H1 (cell line): Measurements from ENCODE around the gene C1QTNF4. TPM values are rescaled to one million over a fixed set of nuclear protein-coding genes. Genes with fewer than 3 reads are reported as not detected.

Experiments
- CTCF ChIA-PET: fragments of 300-600 bp; sonication (Branson Sonifier 250); formaldehyde crosslinking; loops from one replicate; lab custom pipeline; 2021; ENCODE audit not compliant: partially characterized antibody; lab: Charles Lee
- POLR2A ChIA-PET: fragments of 300-600 bp; sonication (Branson Sonifier 250); formaldehyde crosslinking; loops from one replicate; lab custom pipeline; 2021; ENCODE audit warnings: inconsistent platforms; ENCODE audit not compliant: partially characterized antibody; lab: Charles Lee
- DNase-seq, 2 experiments: peaks; one replicate each; pipeline versions ENCODE4 v3.0.0 to v3.0.0-alpha.2; 2010 to 2022; ENCODE audit warnings: low spot score in 2 of 2, low read depth in 1 of 2, mixed read lengths in 1 of 2
- FAIRE-seq: peaks from 2 replicates; lab custom pipeline; 2011; peaks lifted over from hg19 to GRCh38; lab: Jason Lieb, UNC
- H2AFZ ChIP-seq: 2 replicates; pipeline ENCODE4 v1.8.1; 2012; ENCODE audit warnings: low read length, inconsistent platforms
- H2AK5ac ChIP-seq: 2 replicates; pipeline ENCODE4 v1.6.1; 2013; ENCODE audit warnings: low read depth, low read length
- H2BK120ac ChIP-seq: replicated peaks from 2 replicates; pipeline ENCODE3; 2013; ENCODE audit warnings: low read depth, low read length, inconsistent platforms
- H2BK12ac ChIP-seq: 2 replicates; pipeline ENCODE4 v1.6.1; 2013; ENCODE audit warnings: low read depth, low read length
- H2BK15ac ChIP-seq: 2 replicates; pipeline ENCODE4 v1.6.1; 2013; ENCODE audit warnings: low read length
- H2BK20ac ChIP-seq: 2 replicates; pipeline ENCODE4 v1.6.1; 2013; ENCODE audit warnings: low read length
- H2BK5ac ChIP-seq: 2 replicates; pipeline ENCODE4 v1.6.1; 2013; ENCODE audit warnings: low read depth, low read length
- H3K14ac ChIP-seq: 2 replicates; pipeline ENCODE4 v1.6.1; 2013; ENCODE audit warnings: inconsistent platforms; ENCODE audit not compliant: insufficient read length
- H3K18ac ChIP-seq: 2 replicates; pipeline ENCODE4 v1.6.1; 2013; ENCODE audit warnings: low read length; ENCODE audit errors: extremely low read depth
- H3K23ac ChIP-seq: 2 replicates; pipeline ENCODE4 v1.6.1; 2013; ENCODE audit warnings: inconsistent platforms; ENCODE audit not compliant: insufficient read length
- H3K23me2 ChIP-seq: 2 replicates; pipeline ENCODE4 v1.6.1; 2013; ENCODE audit warnings: low read depth, low read length
- H3K27ac ChIP-seq: 2 replicates; pipeline ENCODE4 v1.6.1; 2011; ENCODE audit warnings: low read depth, low read length, inconsistent platforms
- H3K27me3 ChIP-seq, 4 experiments: replicated peaks in 1 of 4; 1 replicate in 1 of 4; 2 replicates in 3 of 4; pipeline versions ENCODE4 v1.6.1 to v1.8.1; 2011 to 2013; ENCODE audit warnings: low read length in 3 of 4, mild to moderate bottlenecking in 3 of 4, inconsistent platforms in 2 of 4, mixed read lengths in 2 of 4, moderate library complexity in 1 of 4; ENCODE audit not compliant: control insufficient read depth in 3 of 4, insufficient read depth in 3 of 4; ENCODE audit errors: extremely low read depth in 1 of 4
- H3K36me3 ChIP-seq, 4 experiments: 2 replicates each; pipeline versions ENCODE4 v1.6.1 to v1.8.1; 2011 to 2013; ENCODE audit warnings: mild to moderate bottlenecking in 4 of 4, low read length in 3 of 4, moderate library complexity in 2 of 4, control low read depth in 1 of 4, inconsistent platforms in 1 of 4; ENCODE audit not compliant: insufficient read depth in 4 of 4, control insufficient read depth in 2 of 4
- H3K4ac ChIP-seq: replicated peaks from 2 replicates; pipeline ENCODE3; 2013; ENCODE audit warnings: low read length, low read depth, mixed read lengths, inconsistent platforms; ENCODE audit not compliant: insufficient read length
- H3K4me1 ChIP-seq, 4 experiments: replicated peaks in 1 of 4; 1 replicate in 1 of 4; 2 replicates in 3 of 4; pipeline versions ENCODE4 v1.6.1 to v1.8.1; 2011 to 2013; ENCODE audit warnings: low read length in 3 of 4, inconsistent platforms in 2 of 4, mixed read lengths in 1 of 4; ENCODE audit not compliant: insufficient read depth in 4 of 4, control insufficient read depth in 3 of 4
- H3K4me2 ChIP-seq, 2 experiments: 2 replicates each; pipeline versions ENCODE4 v1.6.1 to v1.8.1; 2011 to 2013; ENCODE audit warnings: low read depth in 2 of 2, low read length in 2 of 2, control low read depth in 1 of 2, inconsistent platforms in 1 of 2, mild to moderate bottlenecking in 1 of 2; ENCODE audit not compliant: insufficient read depth in 1 of 2
- H3K4me3 ChIP-seq, 4 experiments: fragments of 200-600, 300-600 bp in 1 of 4; sonication (generic), shearing (Covaris generic), sonication (Bioruptor Twin) in 1 of 4; 2 replicates each; pipeline versions ENCODE4 v1.5.1 to v1.8.1; 2011 to 2016; ENCODE audit warnings: low read length in 4 of 4, low read depth in 3 of 4, control low read depth in 2 of 4, inconsistent platforms in 2 of 4, mild to moderate bottlenecking in 2 of 4, mixed read lengths in 1 of 4, moderate library complexity in 1 of 4; ENCODE audit not compliant: insufficient read depth in 2 of 4; ENCODE audit errors: extremely low read depth in 1 of 4
- H3K56ac ChIP-seq: replicated peaks from 2 replicates; pipeline ENCODE3; 2013; ENCODE audit warnings: low read depth, mild to moderate bottlenecking, mixed read lengths, low read length, inconsistent platforms; ENCODE audit not compliant: insufficient read length
- H3K79me1 ChIP-seq: 2 replicates; pipeline ENCODE4 v1.6.1; 2013; ENCODE audit warnings: low read depth, low read length, control low read depth
- H3K79me2 ChIP-seq, 2 experiments: 2 replicates each; pipeline versions ENCODE4 v1.6.1 to v1.8.1; 2012 to 2013; ENCODE audit warnings: low read length in 2 of 2, mild to moderate bottlenecking in 2 of 2, inconsistent platforms in 1 of 2; ENCODE audit not compliant: insufficient read depth in 2 of 2, control insufficient read depth in 1 of 2
- H3K9ac ChIP-seq, 4 experiments: replicated peaks in 1 of 4; 1 replicate in 1 of 4; 2 replicates in 3 of 4; pipeline versions ENCODE4 v1.6.1 to v1.8.1; 2011 to 2013; ENCODE audit warnings: low read depth in 3 of 4, low read length in 3 of 4, control low read depth in 2 of 4, mild to moderate bottlenecking in 2 of 4, moderate library complexity in 2 of 4, inconsistent platforms in 1 of 4; ENCODE audit errors: extremely low read depth in 1 of 4
- H3K9me3 ChIP-seq, 2 experiments: 2 replicates each; pipeline versions ENCODE4 v1.6.1 to v1.8.1; 2012 to 2013; ENCODE audit warnings: mild to moderate bottlenecking in 2 of 2, moderate library complexity in 2 of 2, control low read depth in 1 of 2, inconsistent platforms in 1 of 2, low read depth in 1 of 2, low read length in 1 of 2, mixed read lengths in 1 of 2; ENCODE audit not compliant: insufficient read depth in 2 of 2
- H4K20me1 ChIP-seq, 2 experiments: replicated peaks in 1 of 2; 2 replicates each; pipeline versions ENCODE3 to v1.8.1; 2011 to 2013; ENCODE audit warnings: inconsistent platforms in 2 of 2, low read length in 2 of 2, mild to moderate bottlenecking in 1 of 2; ENCODE audit not compliant: insufficient read depth in 2 of 2, control insufficient read depth in 1 of 2
- H4K5ac ChIP-seq: 2 replicates; pipeline ENCODE4 v1.6.1; 2013; ENCODE audit warnings: low read length, low read depth, mixed read lengths, inconsistent platforms; ENCODE audit not compliant: insufficient read length
- H4K8ac ChIP-seq: 2 replicates; pipeline ENCODE4 v1.8.0; 2013; ENCODE audit warnings: mild to moderate bottlenecking, moderate library complexity, low read length, inconsistent platforms; ENCODE audit not compliant: insufficient read depth; ENCODE audit errors: extremely low read depth
- H4K91ac ChIP-seq: replicated peaks from 2 replicates; pipeline ENCODE3; 2013; ENCODE audit warnings: low read length, mixed read lengths, inconsistent platforms; ENCODE audit not compliant: insufficient read length
- CBX8 ChIP-seq: fragments of 300-800, 300-1000 bp; sonication (generic); IDR thresholded peaks from 2 replicates; pipeline ENCODE4 v1.7.1; 2016; ENCODE audit warnings: low read depth, low read length, borderline replicate concordance
- WGBS, 2 experiments: shearing (Covaris generic) in 1 of 2; methylation state at CpG; one replicate each; pipeline versions ENCODE4 v1.1.6 to v1.1.7; 2013 to 2015; ENCODE audit warnings: low lambda C conversion rate in 2 of 2, mixed read lengths in 2 of 2, inconsistent platforms in 1 of 2, low coverage in 1 of 2, missing lambda C conversion rate in 1 of 2; ENCODE audit not compliant: insufficient replicate concordance in 2 of 2, insufficient coverage in 1 of 2, insufficient read length in 1 of 2; ENCODE audit errors: extremely low coverage in 1 of 2, missing lambda C conversion rate in 1 of 2; 5-methylcytosine and 5-hydroxymethylcytosine counted together
- polyA plus RNA-seq, 7 experiments: library from polyadenylated mRNA; depleted of rRNA in 3 of 7; stranded (reverse) in 5 of 7; unstranded in 2 of 7; fragments of >200 nt in 5 of 7; fragments of 200-250 nt in 2 of 7; gene quantifications; 1 replicate in 5 of 7; 2 replicates in 1 of 7; 4 replicates in 1 of 7; pipeline versions ENCODE4 v1.2.1 to v1.2.3, GENCODE V29; 2011 to 2013; ENCODE audit warnings: missing spikeins in 2 of 7, mixed read lengths in 2 of 7
- total RNA-seq: library from RNA; stranded (reverse); fragmentation: NEBNext Ultra II Directional; extraction: Animal tissue kit (Norgen Biotek cat#: 25700); gene quantifications from 2 replicates; pipeline ENCODE4 v1.2.1, GENCODE V29; 2021

The C1QTNF4 gene
- total and polyA plus RNA-seq, 2 of the 8 experiments (the other 6 are each of a cell fraction or from before 2014, with no cell fraction given), result 3.9 to 6.0 TPM

DNA sequence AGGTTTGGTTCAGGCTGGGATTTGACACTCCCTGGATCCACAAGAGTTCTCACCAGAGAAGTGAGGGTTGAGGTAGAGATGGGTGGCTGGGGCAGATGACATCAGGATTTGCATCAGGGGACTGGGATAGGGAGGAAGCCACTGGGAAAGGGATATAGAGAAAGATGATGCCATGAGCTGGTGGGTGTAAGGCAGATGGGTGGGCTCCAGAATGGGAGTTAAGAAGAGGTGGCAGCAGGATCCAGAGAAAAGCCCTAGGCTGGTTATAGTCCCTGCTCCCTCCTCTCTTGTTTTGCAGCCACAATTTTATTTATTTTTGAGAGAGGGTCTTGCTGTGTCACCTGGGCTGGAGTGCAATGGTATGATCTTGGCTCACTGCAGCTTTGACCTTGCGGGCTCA lies 1.8 kb upstream of the C1QTNF4 start:
- WGBS, 2 experiments, result 88% methylated on average over 1 of the region's 1 CpG; no CpG with 5 or more reads in 1 of the 2 experiments
- Histone ChIP-seq H2AFZ (no peak overlapping the region), H2BK120ac (no peak overlapping the region), H3K9me3 (no peaks in the 10 kb centered on the region), H3K4ac (no peak overlapping the region), H3K4me1 (peaks cover 3 to 8% (median 4%) of the 10 kb centered on the region in 4 experiments; a peak in 6 of 7 replicates), H4K20me1 (no peaks in the 10 kb centered on the region), H3K23ac (no peak overlapping the region), H3K27me3 (peaks cover 0 to 32% (median 26%) of the 10 kb centered on the region in 4 experiments; a peak in 6 of 7 replicates), H3K14ac (no peak overlapping the region), H2BK5ac (no peak overlapping the region), H4K5ac (no peak overlapping the region), H2BK15ac (no peak overlapping the region), H4K8ac (no peak overlapping the region), H3K56ac (no peak overlapping the region), H4K91ac (no peak overlapping the region), H3K36me3 (no peaks in the 10 kb centered on the region), H3K4me3 (no peak overlapping the region), H2BK12ac (no peak overlapping the region), H3K4me2 (no peak overlapping the region), H3K9ac (no peak overlapping the region), H3K27ac (no peak overlapping the region), H3K23me2 (peaks cover 2% of the 10 kb centered on the region; the same call in 1 of the 2 replicates), H2BK20ac (no peak overlapping the region), H2AK5ac (no peak overlapping the region), H3K18ac (no peak overlapping the region), H3K79me2 (no peaks in the 10 kb centered on the region), H3K79me1 (no peaks in the 10 kb centered on the region)
- ChIA-PET CTCF (interaction anchor here (0.6 to 2.6 kb wide), 5 partner anchors 10 to 30 kb away, joined by 3 to 9 read pairs (median 6); partner anchors contain the start of gene FAM180B), POLR2A (interaction anchor here (1.1 to 5.1 kb wide), 4 partner anchors 10 to 25 kb away, joined by 3 to 42 read pairs (median 8); partner anchors contain the start of genes FAM180B, KBTBD4 and NDUFS3)
- FAIRE-seq, result no peak
- TF ChIP-seq CBX8, result no peak
- no peak for DNase-seq
